Esophagus squamous epithelium (tissue), 4 donors: ENCODE data around the gene OBI1.

Experiments
- POLR2A ChIP-seq, 4 donors: fragments of 450-650 bp; IDR thresholded peaks; one replicate each; pipeline ENCODE4 v1.6.1; 2017; ENCODE audit warnings: antibody characterized with exemption in 4 of 4, mild to moderate bottlenecking in 4 of 4, moderate library complexity in 3 of 4
- TF ChIP-seq, protein P1 (sequence below), 6 experiments: fragments of 450-650 bp in 4 of 6; fragments of 200-600 bp in 2 of 6; sonication (generic) in 2 of 6; IDR thresholded peaks; one replicate each; pipeline ENCODE4 v1.5.1; 2016 to 2019; ENCODE audit warnings: antibody characterized with exemption in 6 of 6, mild to moderate bottlenecking in 4 of 6, moderate library complexity in 4 of 6

DNA sequence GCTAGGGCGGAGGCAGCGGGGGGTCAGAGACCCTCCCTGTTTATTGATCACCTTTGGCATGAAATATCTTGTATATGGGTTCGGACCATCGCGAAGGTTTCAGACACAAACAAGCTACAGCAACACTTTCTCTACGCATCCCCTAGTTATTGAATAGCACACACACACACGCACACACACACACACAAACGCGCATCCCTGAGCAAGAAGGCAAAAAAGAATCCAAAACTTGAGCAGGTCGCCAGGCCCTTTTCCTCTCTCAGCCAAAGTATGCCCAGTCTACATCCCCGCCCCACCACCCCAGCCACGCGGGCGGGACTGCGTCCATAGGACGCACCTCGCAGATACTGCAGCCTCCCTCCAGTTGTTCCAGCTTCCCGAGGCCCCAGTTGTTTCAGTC, 71.6 kb downstream of the OBI1 start:
- TF ChIP-seq, protein P1, sequence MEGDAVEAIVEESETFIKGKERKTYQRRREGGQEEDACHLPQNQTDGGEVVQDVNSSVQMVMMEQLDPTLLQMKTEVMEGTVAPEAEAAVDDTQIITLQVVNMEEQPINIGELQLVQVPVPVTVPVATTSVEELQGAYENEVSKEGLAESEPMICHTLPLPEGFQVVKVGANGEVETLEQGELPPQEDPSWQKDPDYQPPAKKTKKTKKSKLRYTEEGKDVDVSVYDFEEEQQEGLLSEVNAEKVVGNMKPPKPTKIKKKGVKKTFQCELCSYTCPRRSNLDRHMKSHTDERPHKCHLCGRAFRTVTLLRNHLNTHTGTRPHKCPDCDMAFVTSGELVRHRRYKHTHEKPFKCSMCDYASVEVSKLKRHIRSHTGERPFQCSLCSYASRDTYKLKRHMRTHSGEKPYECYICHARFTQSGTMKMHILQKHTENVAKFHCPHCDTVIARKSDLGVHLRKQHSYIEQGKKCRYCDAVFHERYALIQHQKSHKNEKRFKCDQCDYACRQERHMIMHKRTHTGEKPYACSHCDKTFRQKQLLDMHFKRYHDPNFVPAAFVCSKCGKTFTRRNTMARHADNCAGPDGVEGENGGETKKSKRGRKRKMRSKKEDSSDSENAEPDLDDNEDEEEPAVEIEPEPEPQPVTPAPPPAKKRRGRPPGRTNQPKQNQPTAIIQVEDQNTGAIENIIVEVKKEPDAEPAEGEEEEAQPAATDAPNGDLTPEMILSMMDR (IDR thresholded peaks at IDR 0.05), result no peak
- no peak for TF ChIP-seq POLR2A (IDR thresholded peaks at IDR 0.05)
